ENCODE measurements around the gene LCN15.
"Not testable (repeated sequence)": the region's sequence is repeated elsewhere in the genome, so short reads cannot be mapped to it uniquely, and the experiment has no call there.

Gene LCN15

DNA sequence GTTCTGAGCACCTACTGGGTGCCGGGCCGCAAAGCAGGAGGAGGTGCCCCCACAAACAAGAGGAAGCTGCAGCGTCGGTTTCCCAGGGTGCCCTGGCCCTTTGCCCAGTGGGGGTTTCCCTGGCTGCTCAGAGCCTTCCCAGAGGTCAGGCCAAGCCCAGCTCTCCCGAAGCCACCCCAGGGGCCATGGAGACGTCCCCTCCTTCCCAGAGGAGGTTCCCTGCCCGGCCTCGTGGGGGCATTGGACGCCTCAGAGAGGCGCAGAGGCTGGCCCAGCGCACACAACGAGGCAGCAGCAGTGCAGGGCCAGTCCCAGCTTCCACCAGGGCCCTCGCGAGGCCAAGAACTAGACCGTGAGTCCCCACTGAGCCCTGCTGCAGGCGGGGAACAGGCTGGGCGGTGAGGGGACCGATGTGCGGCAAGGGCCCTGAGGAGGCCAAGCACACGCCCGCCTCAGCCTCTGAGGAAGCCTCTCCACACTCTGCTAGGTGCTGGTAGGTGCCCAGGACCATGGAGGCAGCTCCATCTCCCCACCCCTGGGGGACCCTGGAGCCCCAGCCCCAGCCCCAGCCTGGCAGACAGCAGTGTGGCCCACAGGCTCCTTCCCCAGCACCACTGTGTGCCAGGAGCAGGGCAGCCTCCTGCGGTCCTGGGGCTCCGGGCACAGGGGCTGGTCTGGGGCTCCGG is 45.0 kb downstream of the LCN15 start:
- DNase-seq, result no peak

DNA sequence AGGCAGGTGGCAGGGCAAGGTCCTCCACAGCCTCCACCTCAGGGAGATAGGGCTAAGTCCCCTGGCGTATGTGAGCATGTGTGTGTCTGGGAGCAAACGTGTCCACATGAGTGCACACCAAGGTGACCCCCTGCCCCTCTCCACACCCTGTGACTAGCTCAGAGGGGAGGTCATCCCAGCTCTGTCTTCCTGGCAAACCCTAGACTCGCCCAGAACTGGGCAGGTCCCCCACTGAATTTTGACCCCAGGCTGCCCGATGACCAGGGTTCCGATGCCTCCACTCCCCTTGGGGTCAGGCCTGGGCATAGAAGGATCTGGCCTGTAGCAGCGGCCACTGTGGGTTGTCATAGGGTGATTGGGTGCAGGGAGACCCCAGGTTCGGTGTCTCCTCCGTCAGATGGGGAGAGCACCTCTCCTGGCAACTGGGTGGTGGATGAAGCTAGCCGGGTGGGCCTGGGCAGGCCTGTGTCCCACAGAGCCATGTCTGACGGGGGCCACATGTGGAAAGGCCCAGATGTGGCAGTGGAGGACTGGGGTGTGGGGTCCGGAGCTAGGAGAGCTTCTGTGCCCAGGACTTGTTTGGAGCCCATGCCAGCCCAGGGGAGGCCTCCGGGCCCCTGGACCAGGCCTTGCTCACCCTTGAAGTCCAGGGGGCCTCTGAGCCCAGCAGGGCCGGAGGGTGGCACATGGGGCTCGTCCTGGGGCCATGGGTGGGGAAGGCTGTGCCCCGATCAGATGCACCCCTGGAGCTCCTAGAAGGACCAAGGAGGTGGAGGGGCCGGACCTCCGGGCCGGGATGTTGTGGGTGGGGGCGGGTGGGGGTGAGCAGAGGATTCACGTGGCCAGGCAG is 45.7 kb downstream of the LCN15 start:
- DNase-seq, result no peak

DNA sequence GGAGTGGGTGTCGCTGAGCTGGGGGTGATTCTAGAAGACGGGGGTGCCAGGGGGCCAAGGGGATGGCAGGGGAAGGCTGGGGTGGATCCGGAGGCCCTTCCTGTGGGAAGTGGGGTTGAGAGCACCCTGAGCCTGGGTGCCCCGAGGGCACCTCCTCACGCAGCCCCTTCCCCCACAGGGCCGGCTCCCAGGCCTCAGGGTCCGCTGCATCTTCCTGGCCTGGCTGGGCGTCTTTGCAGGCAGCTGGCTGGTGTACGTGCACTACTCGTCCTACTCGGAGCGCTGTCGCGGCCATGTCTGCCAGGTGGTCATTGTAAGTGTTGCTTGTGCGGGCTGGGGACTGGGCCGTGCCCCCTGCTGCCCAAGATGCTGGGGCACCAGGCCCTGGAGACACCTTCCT is 46.9 kb downstream of the LCN15 start:
- no peak for DNase-seq

DNA sequence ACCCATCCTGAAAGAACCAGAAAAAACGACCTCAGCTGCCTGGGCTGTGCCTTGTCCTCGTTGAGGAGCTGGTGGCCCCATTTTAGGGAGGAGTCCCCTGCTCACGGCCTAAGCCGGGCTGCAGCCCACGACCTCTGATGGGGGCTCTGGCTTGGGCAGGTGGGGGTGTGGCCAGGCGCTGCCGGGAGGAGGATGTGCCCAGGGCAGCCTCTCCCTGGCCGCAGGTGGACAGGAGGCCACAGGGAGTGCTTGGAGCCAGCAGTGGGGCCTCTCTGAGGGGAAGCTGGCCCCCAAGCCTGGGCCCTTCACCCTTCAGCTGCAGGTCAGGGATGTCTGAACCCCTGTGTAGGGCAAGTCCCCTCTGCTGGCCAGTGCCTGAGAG is 49.4 kb downstream of the LCN15 start:
- no peak for DNase-seq

DNA sequence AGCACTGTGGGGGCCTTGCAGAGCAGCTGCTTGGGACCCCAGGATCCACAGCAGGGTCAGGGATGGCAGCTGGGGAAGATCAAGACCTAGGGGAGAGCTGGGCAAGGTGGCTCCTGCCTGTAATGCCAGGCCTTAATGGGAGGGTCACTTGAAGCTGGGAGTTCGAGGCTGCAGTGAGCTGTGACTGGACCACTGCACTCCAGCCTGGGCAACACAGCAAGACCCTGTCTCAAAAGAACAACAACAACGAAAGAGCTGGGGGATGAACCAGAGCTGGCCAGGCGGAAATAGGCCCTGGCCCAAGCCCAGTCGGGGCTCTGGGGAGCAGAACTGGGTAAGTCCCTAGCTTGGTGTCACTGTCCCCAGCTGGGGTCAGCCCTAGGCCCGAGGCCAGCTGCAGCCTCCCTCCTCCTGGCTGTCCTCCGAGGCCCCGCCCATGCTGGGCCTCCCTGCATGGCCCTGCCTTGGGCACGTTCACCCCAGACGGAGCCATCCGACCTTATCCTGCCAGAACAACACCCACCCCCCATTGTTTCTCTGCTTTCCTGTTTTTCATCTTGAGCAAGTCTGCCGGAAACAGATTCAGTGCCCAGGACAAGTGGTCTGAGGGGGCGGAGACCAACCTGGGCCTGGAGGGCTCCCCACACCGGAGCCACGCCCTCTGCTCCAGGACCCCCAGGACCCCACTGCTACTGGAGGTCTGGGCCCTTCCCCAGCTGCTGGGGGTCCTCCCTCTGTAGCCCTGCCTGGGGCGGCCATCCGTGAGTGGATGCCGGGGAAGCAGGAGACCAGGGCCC is 50.0 kb downstream of the LCN15 start:
- DNase-seq, result no peak

DNA sequence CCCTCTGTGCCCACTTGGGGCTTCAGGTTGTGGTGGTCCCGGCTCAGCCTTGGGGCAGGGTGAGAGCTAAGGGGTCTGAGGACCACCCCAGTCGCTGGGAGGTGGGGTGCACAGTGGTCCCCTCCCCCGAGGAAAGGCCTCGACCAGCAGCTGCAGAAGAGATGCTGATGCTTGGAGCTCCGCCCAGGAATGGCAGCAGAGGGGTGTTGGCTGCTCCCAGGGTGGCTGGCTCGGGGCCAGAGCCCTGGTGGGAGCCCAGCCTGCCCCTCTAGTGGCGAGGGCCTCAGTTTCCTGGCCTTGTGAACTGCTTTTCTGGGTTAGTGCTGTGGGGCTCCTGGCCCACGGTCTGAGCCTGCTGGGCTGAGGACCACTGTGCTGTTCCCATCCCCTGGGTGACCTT is 50.8 kb downstream of the LCN15 start:
- DNase-seq, result no peak

DNA sequence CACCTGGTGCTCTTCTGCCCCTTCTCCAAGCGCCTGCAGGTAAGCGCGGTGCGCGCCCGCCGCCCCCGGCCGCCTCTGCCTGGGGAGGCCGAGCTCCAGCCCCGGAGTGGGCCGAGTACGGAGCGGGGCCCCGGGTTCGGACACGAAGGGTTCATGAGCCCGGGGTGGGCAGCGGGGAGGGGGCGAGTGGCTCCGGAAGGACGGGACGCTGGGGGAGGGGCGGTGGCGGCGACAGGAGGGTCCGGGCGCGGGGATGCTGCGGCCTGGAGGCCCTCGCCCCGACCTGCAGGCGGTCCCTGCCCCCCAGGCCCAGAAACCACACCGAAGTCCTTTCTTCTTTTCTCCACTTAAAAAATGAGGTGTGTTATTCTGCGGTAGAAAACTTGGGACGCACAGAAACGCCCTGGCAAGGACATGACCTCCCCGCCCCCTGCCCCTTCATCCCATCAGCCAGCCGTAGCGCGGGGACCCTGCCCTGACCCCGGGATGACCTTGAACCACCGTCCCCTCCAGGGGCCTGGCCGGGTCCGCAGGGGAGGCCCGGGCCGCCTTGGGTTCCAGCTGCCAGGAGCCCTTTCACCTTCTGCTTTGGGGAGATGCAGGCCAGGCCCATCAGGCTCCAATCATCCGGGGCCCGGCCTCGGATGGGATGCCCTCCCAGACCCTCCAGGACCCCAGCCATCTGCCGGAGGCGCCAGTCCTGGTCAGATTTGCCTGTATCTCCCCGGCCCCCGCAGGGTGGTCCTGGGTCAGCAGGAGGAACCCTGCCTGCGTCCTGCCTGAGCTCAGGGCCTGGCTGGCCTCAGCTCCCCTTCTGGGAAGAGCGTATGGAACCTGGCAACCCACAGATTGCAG is 51.4 kb downstream of the LCN15 start:
- peak; percentile 49 for DNase-seq

DNA sequence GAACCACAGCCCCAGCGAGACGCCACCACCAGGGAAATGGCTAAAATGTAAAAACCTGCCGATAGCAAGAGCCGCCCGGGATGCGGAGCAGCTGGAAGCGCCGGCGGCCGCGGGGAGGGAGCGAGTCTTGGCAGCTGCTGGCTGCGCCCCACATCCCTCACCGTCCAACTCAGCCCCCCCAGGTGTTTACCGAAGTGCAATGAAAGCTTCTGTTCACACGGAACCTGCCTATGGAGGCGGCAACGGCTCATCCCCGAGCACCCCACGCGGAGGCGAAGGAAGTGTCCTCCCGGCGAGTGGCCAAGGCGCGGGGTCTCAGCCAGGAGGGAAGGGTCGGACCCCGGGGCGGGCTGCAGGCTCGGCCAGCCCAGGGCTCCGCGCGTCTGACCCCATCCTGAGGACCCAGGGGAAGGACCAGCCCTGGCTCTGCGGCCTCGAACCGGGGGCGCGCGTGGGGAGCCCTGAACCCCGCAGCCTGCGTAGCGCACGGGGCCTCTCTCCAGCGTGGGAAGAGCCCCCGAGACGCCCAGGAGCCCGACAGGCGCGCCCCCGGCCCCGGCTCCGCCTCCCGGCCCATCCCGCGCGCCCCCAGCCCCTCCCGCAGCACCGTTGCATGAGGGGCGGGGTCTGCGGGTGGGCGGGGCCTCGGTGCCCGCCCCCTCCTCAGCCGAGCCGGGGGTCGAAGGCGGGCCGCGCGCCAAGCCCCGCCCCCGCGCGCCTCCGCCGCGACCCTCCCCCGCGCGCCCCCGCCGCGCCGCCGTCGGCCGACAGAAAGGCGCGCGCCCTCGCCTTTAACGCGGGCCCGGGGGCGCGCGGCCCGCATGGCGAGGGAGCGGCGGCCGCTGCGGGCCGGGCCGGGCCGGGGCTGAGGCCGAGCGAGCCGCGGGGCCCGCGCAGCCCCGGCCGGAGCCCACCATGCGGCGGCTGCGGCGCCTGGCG is 52.3 kb downstream of the LCN15 start, which contains the start of gene DIPK1B:
TSS of gene DIPK1B (plus strand) at position 822 of the 939 bp plus-strand sequence. CDS start at position 916, 94 bp downstream.
- DNase-seq, result peak; percentile 86

DNA sequence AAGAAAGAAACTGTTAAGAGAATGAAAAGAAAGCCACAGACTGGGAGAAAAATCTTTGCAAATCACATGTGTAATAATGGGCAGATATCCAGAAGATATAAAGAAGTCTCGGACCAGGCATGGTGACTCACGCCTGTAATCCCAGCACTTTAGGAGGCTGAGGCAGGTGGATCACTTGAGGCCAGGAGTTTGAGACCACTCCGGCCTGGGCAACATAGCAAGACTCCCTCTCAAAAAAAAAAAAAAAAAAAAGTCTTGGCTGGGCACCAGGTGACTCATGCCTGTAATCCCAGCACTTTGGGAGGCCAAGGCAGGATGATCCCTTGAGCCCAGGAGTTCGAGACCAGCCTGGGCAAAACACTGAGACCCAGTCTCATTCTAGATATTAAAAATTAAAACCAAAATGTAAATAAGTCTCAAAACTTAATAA is 53.1 kb downstream of the LCN15 start:
- DNase-seq, result not testable (repeated sequence)

DNA sequence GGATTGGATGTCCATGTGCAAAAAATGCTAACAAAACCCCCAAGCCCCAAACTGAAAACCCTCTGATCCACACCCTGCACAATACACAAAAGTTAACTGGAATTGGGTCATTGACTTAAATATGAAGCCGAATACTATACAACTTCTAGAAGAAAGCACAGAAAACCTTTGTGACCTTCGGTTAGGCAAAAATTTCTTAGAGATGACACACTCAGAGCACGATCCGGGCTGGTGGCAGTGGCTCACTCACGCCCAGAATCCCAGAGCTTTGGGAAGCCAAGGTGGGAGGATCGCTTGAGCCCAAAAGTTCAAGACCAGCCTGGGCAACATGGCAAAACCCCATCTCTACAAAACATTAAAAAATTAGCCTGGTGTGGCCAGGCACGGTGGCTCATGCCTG is 53.8 kb downstream of the LCN15 start:
- no peak for DNase-seq

All from eye (tissue), 1 donor.